ENCODE measurements around the gene ZNF148. TPM values are rescaled to one million over a fixed set of nuclear protein-coding genes. Genes with fewer than 3 reads are reported as not detected.

ZNF148 gene
- total RNA-seq, 4 donors from 2014 or later, result 30.3 to 39.0 (median 33.0) TPM

DNA sequence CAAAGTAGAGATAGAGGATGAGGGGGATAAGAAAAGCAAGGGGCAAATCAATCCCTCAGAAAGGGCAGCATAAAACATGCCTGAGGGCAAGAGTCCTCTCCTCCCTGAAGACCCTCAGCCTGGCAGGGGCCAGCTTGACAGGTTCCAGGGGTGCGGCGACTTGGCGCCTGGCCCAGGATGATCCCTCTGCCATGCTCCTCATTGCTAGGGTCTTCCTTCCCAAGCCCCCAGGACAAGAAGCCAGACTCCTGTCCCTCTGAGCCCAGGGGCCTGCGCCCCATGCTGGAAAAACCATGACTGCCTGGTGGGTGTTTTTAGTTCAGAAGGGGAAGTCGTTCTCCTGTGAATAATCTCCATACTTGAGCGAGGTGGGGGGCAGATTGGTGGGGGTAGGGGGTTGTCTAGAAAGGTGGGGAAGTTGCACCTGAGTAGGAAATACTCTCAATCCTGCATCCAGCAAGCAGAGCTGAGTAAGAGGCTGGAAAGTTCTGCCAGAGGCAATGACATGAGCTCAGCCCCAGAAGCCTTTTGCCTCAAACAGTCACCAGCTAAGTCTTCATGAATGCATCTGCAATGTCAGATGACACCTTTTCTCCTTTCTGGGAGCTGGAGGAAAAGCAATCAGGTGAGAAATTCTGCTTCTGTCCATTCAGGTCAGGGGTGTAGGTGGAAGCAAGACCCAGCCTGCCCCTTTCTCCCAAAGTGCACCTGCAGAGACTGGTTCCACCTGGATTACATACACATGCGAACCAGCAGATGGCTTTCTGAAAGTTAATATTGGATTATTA, 180.9 kb downstream of the ZNF148 start:
- intact Hi-C loops (cut with DNase I), result no loop called here

DNA sequence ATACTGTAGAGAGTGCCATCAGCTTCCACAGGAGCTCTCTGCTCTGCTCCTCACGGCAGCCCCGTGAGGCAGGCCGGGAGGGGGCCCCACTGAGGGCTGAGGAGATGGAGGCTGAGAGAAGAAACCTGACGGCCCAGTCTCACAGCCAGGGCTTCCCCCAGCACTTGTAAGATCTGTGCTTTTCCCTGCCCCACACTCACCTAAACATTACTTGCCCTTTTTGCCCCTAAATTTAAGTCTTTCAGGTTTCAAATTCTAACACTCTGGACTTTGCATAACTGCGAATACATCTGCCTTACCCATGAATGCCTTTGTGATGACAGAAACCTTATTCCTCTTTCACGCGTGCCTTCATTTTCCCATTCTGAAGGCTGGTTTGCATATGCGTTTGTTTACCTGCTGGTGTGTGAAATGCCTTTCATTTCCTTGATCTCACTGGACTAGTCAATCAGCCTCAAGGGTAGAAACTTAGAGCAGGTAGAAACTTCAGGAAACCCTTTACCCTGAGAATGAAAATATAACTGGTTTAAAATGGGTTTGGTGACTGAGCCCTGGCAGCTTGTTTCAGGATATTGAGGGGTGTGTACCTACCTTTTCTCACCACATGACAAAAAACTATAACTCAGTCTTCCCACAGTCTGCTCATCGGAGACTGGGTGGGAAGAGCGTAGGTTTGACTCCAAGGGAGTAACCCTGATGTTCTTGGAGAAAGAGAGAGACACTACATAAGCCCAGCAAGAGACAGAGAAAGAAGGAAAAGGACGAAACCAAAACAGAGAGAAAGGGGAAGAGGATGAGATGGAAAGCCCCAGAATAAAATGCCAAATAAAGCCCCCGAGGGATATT, 182.7 kb downstream of the ZNF148 start:
- Histone ChIP-seq H3K27me3 (no peaks in the 10 kb centered on the region), H3K36me3 (no peaks in the 10 kb centered on the region), H3K4me3 (no peak overlapping the region), H3K4me1 (no peaks in the 10 kb centered on the region), H3K9me3 (no peaks in the 10 kb centered on the region), H3K27ac (replicated peaks in 1 of 4) (no peak overlapping the region)
- 82% methylated on average over 12 of the region's 12 CpGs for WGBS
- no peak for DNase-seq (ENCODE audit: extremely low spot score)
- TF ChIP-seq, protein P1, sequence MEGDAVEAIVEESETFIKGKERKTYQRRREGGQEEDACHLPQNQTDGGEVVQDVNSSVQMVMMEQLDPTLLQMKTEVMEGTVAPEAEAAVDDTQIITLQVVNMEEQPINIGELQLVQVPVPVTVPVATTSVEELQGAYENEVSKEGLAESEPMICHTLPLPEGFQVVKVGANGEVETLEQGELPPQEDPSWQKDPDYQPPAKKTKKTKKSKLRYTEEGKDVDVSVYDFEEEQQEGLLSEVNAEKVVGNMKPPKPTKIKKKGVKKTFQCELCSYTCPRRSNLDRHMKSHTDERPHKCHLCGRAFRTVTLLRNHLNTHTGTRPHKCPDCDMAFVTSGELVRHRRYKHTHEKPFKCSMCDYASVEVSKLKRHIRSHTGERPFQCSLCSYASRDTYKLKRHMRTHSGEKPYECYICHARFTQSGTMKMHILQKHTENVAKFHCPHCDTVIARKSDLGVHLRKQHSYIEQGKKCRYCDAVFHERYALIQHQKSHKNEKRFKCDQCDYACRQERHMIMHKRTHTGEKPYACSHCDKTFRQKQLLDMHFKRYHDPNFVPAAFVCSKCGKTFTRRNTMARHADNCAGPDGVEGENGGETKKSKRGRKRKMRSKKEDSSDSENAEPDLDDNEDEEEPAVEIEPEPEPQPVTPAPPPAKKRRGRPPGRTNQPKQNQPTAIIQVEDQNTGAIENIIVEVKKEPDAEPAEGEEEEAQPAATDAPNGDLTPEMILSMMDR (IDR thresholded peaks at IDR 0.05), result no peak
- TF ChIP-seq POLR2AphosphoS5 (IDR thresholded peaks at IDR 0.05) (no peak), POLR2A (IDR thresholded peaks at IDR 0.05; ENCODE audit: low read depth) (no peak), EP300 (IDR thresholded peaks at IDR 0.05) (no peak)
- intact Hi-C loops (cut with DNase I), result no loop called here

More for the DNA sequence above, 180.9 kb downstream of the ZNF148 start:
- WGBS, result 88% methylated on average over 4 of the region's 7 CpGs
- no peaks in the 10 kb centered on the region for H3K9me3 ChIP-seq
- H3K4me3 ChIP-seq, result no peak overlapping the region
- TF ChIP-seq EP300 (IDR thresholded peaks at IDR 0.05) (no peak), POLR2AphosphoS5 (IDR thresholded peaks at IDR 0.05) (no peak), POLR2A (IDR thresholded peaks at IDR 0.05; ENCODE audit: low read depth) (no peak)
- TF ChIP-seq, protein P1 (IDR thresholded peaks at IDR 0.05), result no peak
- no peaks in the 10 kb centered on the region for H3K4me1 ChIP-seq
- no peak for DNase-seq (ENCODE audit: extremely low spot score)
- no peaks in the 10 kb centered on the region for H3K36me3 ChIP-seq
- H3K27me3 ChIP-seq, result no peaks in the 10 kb centered on the region
- no peak overlapping the region for H3K27ac ChIP-seq (replicated peaks in 1 of 4)

DNA sequence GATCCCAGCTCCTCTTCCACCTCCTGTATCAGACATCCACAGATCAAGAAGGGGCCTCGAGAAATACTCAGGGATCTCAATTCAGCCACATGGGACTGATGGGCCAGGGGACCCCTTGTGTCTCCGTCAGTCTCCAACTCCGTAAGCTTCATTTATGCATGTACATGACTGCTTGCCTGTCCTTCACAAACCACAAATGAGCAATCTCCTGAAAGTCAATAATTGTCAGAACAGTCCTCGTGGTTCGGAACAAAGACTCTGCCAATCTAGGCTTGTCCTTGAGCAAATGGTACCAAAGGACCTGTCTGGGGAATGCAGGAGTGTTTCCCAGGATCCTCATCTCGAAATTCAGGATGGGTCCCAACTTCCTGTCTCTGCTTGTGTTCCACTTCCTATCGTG, 183.4 kb downstream of the ZNF148 start:
- no peak overlapping the region for H3K27ac ChIP-seq (replicated peaks in 1 of 4)
- H3K9me3 ChIP-seq, result no peaks in the 10 kb centered on the region
- H3K36me3 ChIP-seq, result no peaks in the 10 kb centered on the region
- 85% methylated on average over 7 of the region's 7 CpGs for WGBS
- peaks cover 0 to 2% (median under 1%) of the 10 kb centered on the region in 4 donors for H3K4me1 ChIP-seq
- H3K27me3 ChIP-seq, result no peaks in the 10 kb centered on the region
- H3K4me3 ChIP-seq, result no peak overlapping the region
- no peak for DNase-seq (ENCODE audit: extremely low spot score)
- intact Hi-C loops (cut with DNase I), result no loop called here
- TF ChIP-seq POLR2A (IDR thresholded peaks at IDR 0.05; ENCODE audit: low read depth), result no peak
- no peak for TF ChIP-seq POLR2AphosphoS5 (IDR thresholded peaks at IDR 0.05)
- TF ChIP-seq EP300 (IDR thresholded peaks at IDR 0.05), result no peak
- TF ChIP-seq, protein P1 (IDR thresholded peaks at IDR 0.05), result no peak

DNA sequence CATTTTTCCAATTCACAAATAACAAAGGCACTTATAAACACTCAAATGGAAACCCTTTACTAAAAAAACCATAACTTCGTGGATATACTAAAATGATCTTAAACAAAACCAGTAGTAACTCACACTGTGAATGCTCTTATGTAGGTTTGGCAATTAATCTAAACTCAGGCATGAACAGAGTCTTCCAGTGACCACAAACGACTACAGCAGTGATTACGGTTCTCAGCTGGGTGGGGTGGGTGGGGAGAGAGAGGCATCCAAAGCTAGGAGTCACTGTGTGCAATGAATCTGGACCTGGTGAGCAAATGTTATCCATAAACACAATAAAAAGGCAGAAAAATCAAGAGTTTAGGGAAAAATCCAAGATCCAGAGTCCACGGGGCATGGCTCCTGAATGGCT, 183.9 kb downstream of the ZNF148 start:
- WGBS, result 80% methylated on average over 4 of the region's 4 CpGs
- intact Hi-C loops (cut with DNase I), result no loop called here
- DNase-seq (ENCODE audit: extremely low spot score), result no peak
- H3K4me3 ChIP-seq, result no peak overlapping the region
- H3K4me1 ChIP-seq, result peaks cover 0 to 7% (median 5%) of the 10 kb centered on the region in 4 donors
- no peak overlapping the region for H3K27ac ChIP-seq (replicated peaks in 1 of 4)
- TF ChIP-seq POLR2A (IDR thresholded peaks at IDR 0.05; ENCODE audit: low read depth) (no peak), EP300 (IDR thresholded peaks at IDR 0.05) (no peak), POLR2AphosphoS5 (IDR thresholded peaks at IDR 0.05) (no peak)
- TF ChIP-seq, protein P1 (IDR thresholded peaks at IDR 0.05), result no peak
- no peaks in the 10 kb centered on the region for H3K27me3 ChIP-seq
- no peaks in the 10 kb centered on the region for H3K9me3 ChIP-seq
- H3K36me3 ChIP-seq, result no peaks in the 10 kb centered on the region

Data from esophagus muscularis mucosa (tissue), 4 donors.